ENCODE results near the gene YBX2. TPM values are rescaled to one million over a fixed set of nuclear protein-coding genes. Genes with fewer than 3 reads are reported as not detected.
"Not testable (repeated sequence)": the region's sequence is repeated elsewhere in the genome, so short reads cannot be mapped to it uniquely, and the experiment has no call there.

YBX2 gene
- total RNA-seq, 1 donor from 2014 or later = 0.26 TPM

- FAIRE-seq (no peak), DNase-seq (ENCODE audit: low read depth) (no peak)
- TF ChIP-seq CTCF (IDR thresholded peaks at IDR 0.05; ENCODE audit: insufficient read depth, low read length, severe bottlenecking) = no peak
- no peaks in the 10 kb centered on the region for H3K27me3 ChIP-seq (ENCODE audit: control insufficient read depth, insufficient read depth, low read length)
- peaks cover 8% of the 10 kb centered on the region for H3K36me3 ChIP-seq (ENCODE audit: control insufficient read depth, insufficient read depth, low read length)
- no peak overlapping the region for H3K4me3 ChIP-seq (ENCODE audit: low read depth, low read length)
These were observed 44.6 kb downstream of the YBX2 start for GRCh38 chr17:7249830-7250229.

GRCh38 chr17:7249214-7249613 is 45.2 kb downstream of the YBX2 start:
- DNase-seq (ENCODE audit: low read depth) (no peak), FAIRE-seq (no peak)
- no peaks in the 10 kb centered on the region for H3K27me3 ChIP-seq (ENCODE audit: control insufficient read depth, insufficient read depth, low read length)
- H3K4me3 ChIP-seq (ENCODE audit: low read depth, low read length) = no peak overlapping the region
- peaks cover 5% of the 10 kb centered on the region for H3K36me3 ChIP-seq (ENCODE audit: control insufficient read depth, insufficient read depth, low read length)
- no peak for TF ChIP-seq CTCF (IDR thresholded peaks at IDR 0.05; ENCODE audit: insufficient read depth, low read length, severe bottlenecking)

- TF ChIP-seq CTCF (IDR thresholded peaks at IDR 0.05; ENCODE audit: insufficient read depth, low read length, severe bottlenecking) = no peak
- DNase-seq (ENCODE audit: low read depth) (no peak), FAIRE-seq (no peak)
- Histone ChIP-seq H3K4me3 (ENCODE audit: low read depth, low read length) (no peak overlapping the region), H3K36me3 (ENCODE audit: control insufficient read depth, insufficient read depth, low read length) (peaks cover 6% of the 10 kb centered on the region), H3K27me3 (ENCODE audit: control insufficient read depth, insufficient read depth, low read length) (no peaks in the 10 kb centered on the region)
These were observed 45.6 kb downstream of the YBX2 start for GRCh38 chr17:7248796-7249195.

- DNase-seq (ENCODE audit: low read depth) = no peak
- H3K36me3 ChIP-seq (ENCODE audit: control insufficient read depth, insufficient read depth, low read length) = peaks cover 6% of the 10 kb centered on the region
- no peak for TF ChIP-seq CTCF (IDR thresholded peaks at IDR 0.05; ENCODE audit: insufficient read depth, low read length, severe bottlenecking)
- peak; percentile 43 for FAIRE-seq
- no peak overlapping the region for H3K4me3 ChIP-seq (ENCODE audit: low read depth, low read length)
- no peaks in the 10 kb centered on the region for H3K27me3 ChIP-seq (ENCODE audit: control insufficient read depth, insufficient read depth, low read length)
These were observed 47.7 kb downstream of the YBX2 start for GRCh38 chr17:7246779-7247178.

GRCh38 chr17:7243838-7244237 is 50.6 kb downstream of the YBX2 start:
- FAIRE-seq; DNase-seq (ENCODE audit: low read depth); H3K27me3 ChIP-seq (ENCODE audit: control insufficient read depth, insufficient read depth, low read length); H3K4me3 ChIP-seq (ENCODE audit: low read depth, low read length): not testable (repeated sequence)
- H3K36me3 ChIP-seq (ENCODE audit: control insufficient read depth, insufficient read depth, low read length) = peaks cover 15% of the 10 kb centered on the region

GRCh38 chr17:7243453-7243729 is 51.0 kb downstream of the YBX2 start:
- H3K36me3 ChIP-seq (ENCODE audit: control insufficient read depth, insufficient read depth, low read length) = peaks cover 15% of the 10 kb centered on the region
- FAIRE-seq (no peak), DNase-seq (ENCODE audit: low read depth) (no peak)
- no peaks in the 10 kb centered on the region for H3K27me3 ChIP-seq (ENCODE audit: control insufficient read depth, insufficient read depth, low read length)
- TF ChIP-seq CTCF (IDR thresholded peaks at IDR 0.05; ENCODE audit: insufficient read depth, low read length, severe bottlenecking) = no peak
- peak overlapping the region; percentile 80 for H3K4me3 ChIP-seq (ENCODE audit: low read depth, low read length)

Data from bronchial epithelial cell (primary cell).